Esophagus muscularis mucosa (tissue), 4 donors: ENCODE measurements around the gene INPP5A. TPM values are rescaled to one million over a fixed set of nuclear protein-coding genes. Genes with fewer than 3 reads are reported as not detected.

Experiments used
- DNase-seq: peaks from one replicate; pipeline ENCODE4 v3.0.0-alpha.2; 2017; ENCODE audit errors: extremely low spot score
- H3K27ac ChIP-seq, 4 donors: fragments of 200-600 bp; sonication (generic); replicated peaks in 1 of 4; 1 replicate in 3 of 4; 2 replicates in 1 of 4; pipeline ENCODE4 v1.5.1; 2016 to 2019; ENCODE audit warnings: mild to moderate bottlenecking in 1 of 4
- H3K27me3 ChIP-seq, 4 donors: fragments of 200-600 bp; sonication (generic); one replicate each; pipeline versions ENCODE4 v1.5.1 to v1.6.0; 2016 to 2019
- H3K36me3 ChIP-seq, 4 donors: fragments of 200-600 bp; sonication (generic); one replicate each; pipeline ENCODE4 v1.5.1; 2016 to 2019
- H3K4me1 ChIP-seq, 4 donors: fragments of 200-600 bp; sonication (generic); one replicate each; pipeline ENCODE4 v1.5.1; 2016 to 2019
- H3K4me3 ChIP-seq, 4 donors: fragments of 200-600 bp; sonication (generic); 1 replicate in 2 of 4; 2 replicates in 2 of 4; pipeline ENCODE4 v1.5.1; 2016 to 2019; ENCODE audit warnings: mild to moderate bottlenecking in 4 of 4, moderate library complexity in 1 of 4
- H3K9me3 ChIP-seq, 4 donors: fragments of 200-600 bp; sonication (generic); 1 replicate in 3 of 4; 2 replicates in 1 of 4; pipeline ENCODE4 v1.5.1; 2016 to 2019
- EP300 ChIP-seq: sonication (generic); formaldehyde crosslinking; IDR thresholded peaks from one replicate; pipeline ENCODE4 v1.6.1; 2017; ENCODE audit warnings: antibody characterized with exemption
- POLR2A ChIP-seq: fragments of 450-650 bp; IDR thresholded peaks from one replicate; pipeline ENCODE4 v1.6.1; 2017; ENCODE audit warnings: antibody characterized with exemption, moderate library complexity, mild to moderate bottlenecking, low read depth
- POLR2AphosphoS5 ChIP-seq, 2 donors: sonication (generic); formaldehyde crosslinking; IDR thresholded peaks; one replicate each; pipeline ENCODE4 v1.6.1; 2017; ENCODE audit warnings: antibody characterized with exemption in 2 of 2
- WGBS: methylation state at CpG from one replicate; pipeline ENCODE4 v1.1.5; 2018; 5-methylcytosine and 5-hydroxymethylcytosine counted together
- intact Hi-C: fragments of 100-400 bp; cut with DNase I; formaldehyde crosslinking; loops from one replicate; pipeline ENCODE4 v1.15.1; 2023
- total RNA-seq, 4 donors: library from RNA; depleted of rRNA; stranded (reverse); fragments of >200 nt; gene quantifications; one replicate each; pipeline versions ENCODE4 v1.1.0 to v1.2.1, GENCODE V29; 2016
- TF ChIP-seq, protein P1 (sequence below), 3 experiments: fragments of 200-600 bp in 2 of 3; fragments of 450-650 bp in 1 of 3; sonication (generic) in 2 of 3; IDR thresholded peaks; one replicate each; pipeline ENCODE4 v1.5.1; 2017 to 2019; ENCODE audit warnings: antibody characterized with exemption in 3 of 3, mild to moderate bottlenecking in 2 of 3, moderate library complexity in 1 of 3

INPP5A gene
- total RNA-seq, 4 donors from 2014 or later = 234 to 301 (median 245) TPM

- intact Hi-C loops = no loop called here
- no peaks in the 10 kb centered on the region for H3K36me3 ChIP-seq
- TF ChIP-seq, protein P1, sequence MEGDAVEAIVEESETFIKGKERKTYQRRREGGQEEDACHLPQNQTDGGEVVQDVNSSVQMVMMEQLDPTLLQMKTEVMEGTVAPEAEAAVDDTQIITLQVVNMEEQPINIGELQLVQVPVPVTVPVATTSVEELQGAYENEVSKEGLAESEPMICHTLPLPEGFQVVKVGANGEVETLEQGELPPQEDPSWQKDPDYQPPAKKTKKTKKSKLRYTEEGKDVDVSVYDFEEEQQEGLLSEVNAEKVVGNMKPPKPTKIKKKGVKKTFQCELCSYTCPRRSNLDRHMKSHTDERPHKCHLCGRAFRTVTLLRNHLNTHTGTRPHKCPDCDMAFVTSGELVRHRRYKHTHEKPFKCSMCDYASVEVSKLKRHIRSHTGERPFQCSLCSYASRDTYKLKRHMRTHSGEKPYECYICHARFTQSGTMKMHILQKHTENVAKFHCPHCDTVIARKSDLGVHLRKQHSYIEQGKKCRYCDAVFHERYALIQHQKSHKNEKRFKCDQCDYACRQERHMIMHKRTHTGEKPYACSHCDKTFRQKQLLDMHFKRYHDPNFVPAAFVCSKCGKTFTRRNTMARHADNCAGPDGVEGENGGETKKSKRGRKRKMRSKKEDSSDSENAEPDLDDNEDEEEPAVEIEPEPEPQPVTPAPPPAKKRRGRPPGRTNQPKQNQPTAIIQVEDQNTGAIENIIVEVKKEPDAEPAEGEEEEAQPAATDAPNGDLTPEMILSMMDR (IDR thresholded peaks at IDR 0.05) = no peak
- TF ChIP-seq EP300 (no peak), POLR2A (no peak), POLR2AphosphoS5 (IDR thresholded peaks at IDR 0.05) (no peak)
- H3K27ac ChIP-seq = no peak overlapping the region
- no peaks in the 10 kb centered on the region for H3K27me3 ChIP-seq
- no peaks in the 10 kb centered on the region for H3K9me3 ChIP-seq
- H3K4me3 ChIP-seq = no peak overlapping the region
- no peak for DNase-seq
- peaks cover 43 to 48% (median 46%) of the 10 kb centered on the region in 4 donors for H3K4me1 ChIP-seq
- WGBS = 92% methylated on average over 9 of the region's 9 CpGs
These were observed 24.8 kb upstream of the INPP5A start for GRCh38 chr10:132512693-132513345.

- peaks cover 52% of the 10 kb centered on the region in 4 donors for H3K4me1 ChIP-seq
- 61% methylated on average over 12 of the region's 21 CpGs for WGBS
- DNase-seq = no peak
- no peaks in the 10 kb centered on the region for H3K9me3 ChIP-seq
- H3K36me3 ChIP-seq = no peaks in the 10 kb centered on the region
- peak overlapping the region; percentile 89 to 97 (median 96) for H3K27ac ChIP-seq
- intact Hi-C loops = loop anchor here (5.0 kb wide), 2 partner anchors 48 to 117 kb away; no protein-coding TSS in a partner anchor
- no peak overlapping the region for H3K4me3 ChIP-seq
- no peak for TF ChIP-seq POLR2A
- TF ChIP-seq EP300 = no peak
- TF ChIP-seq, protein P1 (IDR thresholded peaks at IDR 0.05) = no peak
- no peak for TF ChIP-seq POLR2AphosphoS5 (IDR thresholded peaks at IDR 0.05)
- H3K27me3 ChIP-seq = no peaks in the 10 kb centered on the region
These were observed 22.6 kb upstream of the INPP5A start for GRCh38 chr10:132514821-132515520.

DNA sequence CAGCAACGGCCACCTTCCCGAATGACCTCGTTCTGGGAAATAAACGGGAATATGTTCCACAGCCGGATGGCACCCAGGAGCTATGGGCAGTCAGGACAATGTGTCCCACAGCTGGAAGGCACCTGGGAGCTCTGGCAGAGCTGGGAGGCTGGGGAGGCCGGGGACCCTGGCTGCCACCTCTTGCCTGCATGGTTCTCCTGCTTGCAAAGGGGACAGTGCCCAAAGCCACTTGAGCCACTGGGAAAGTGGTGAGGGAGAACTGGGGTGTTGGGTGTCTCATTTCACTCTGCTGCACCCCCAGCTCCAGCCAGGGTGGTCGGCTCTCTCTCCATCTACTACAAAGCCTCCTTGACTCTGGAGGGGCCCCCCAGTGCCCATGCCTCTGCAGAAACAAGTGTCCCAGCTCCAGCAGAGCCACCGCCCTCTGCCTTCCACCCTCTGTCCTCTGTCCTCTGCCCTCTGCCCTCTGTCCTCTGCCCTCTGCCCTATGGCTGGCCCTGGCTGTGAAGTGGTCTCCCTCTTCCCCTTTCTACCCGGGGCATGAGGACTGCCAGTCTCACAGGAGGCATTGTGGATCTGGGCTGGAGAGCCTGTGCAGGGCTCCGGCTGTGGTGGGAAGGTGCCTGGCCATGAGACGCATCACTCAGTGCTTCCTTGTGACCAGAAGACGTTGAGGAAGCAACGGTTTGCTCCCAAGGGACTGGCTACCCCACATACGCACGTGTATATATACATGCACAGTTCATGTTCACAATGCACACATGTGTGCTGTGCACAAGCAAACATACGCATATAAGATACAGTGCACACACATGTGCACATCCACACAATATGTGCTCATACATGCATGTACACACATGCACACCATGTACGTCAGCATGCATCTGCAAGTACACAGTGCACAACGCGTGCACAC lies 21.5 kb upstream of the INPP5A start:
- no peak overlapping the region for H3K4me3 ChIP-seq
- no peak for DNase-seq
- H3K27ac ChIP-seq = peak overlapping the region; percentile 89 to 97 (median 96)

More for the DNA sequence above, 21.5 kb upstream of the INPP5A start:
- no peaks in the 10 kb centered on the region for H3K27me3 ChIP-seq
- TF ChIP-seq, protein P1 (IDR thresholded peaks at IDR 0.05) = no peak
- no peak for TF ChIP-seq POLR2A
- no peak for TF ChIP-seq EP300
- no peak for TF ChIP-seq POLR2AphosphoS5 (IDR thresholded peaks at IDR 0.05)
- intact Hi-C loops = loop anchor here (5.0 kb wide), 2 partner anchors 49 to 116 kb away; no protein-coding TSS in a partner anchor
- WGBS = 54% methylated on average over 19 of the region's 19 CpGs
- H3K4me1 ChIP-seq = peaks cover 62 to 63% (median 63%) of the 10 kb centered on the region in 4 donors
- no peaks in the 10 kb centered on the region for H3K9me3 ChIP-seq
- H3K36me3 ChIP-seq = no peaks in the 10 kb centered on the region
